Embryonic facial prominence (tissue), 1 donor: ENCODE results near the gene AKT2.

Experiments used
- DNase-seq: peaks from one replicate; pipeline ENCODE4 v3.0.0-alpha.2; 2016; ENCODE audit errors: extremely low spot score

The AKT2 gene

GRCh38 chr19:40273469-40274360, 11.4 kb downstream of the AKT2 start:
- DNase-seq: no peak

- DNase-seq: no peak
These were observed 12.9 kb downstream of the AKT2 start for GRCh38 chr19:40272261-40272660.

- DNase-seq: no peak
These were observed 13.4 kb downstream of the AKT2 start for GRCh38 chr19:40271706-40272105.

GRCh38 chr19:40270362-40271089, 14.6 kb downstream of the AKT2 start:
- no peak for DNase-seq

- no peak for DNase-seq
These were observed 15.8 kb downstream of the AKT2 start for GRCh38 chr19:40269216-40269940.

- DNase-seq: no peak
These were observed 17.5 kb downstream of the AKT2 start for GRCh38 chr19:40267601-40267997.

- no peak for DNase-seq
These were observed 18.1 kb downstream of the AKT2 start for GRCh38 chr19:40266912-40267600.

- no peak for DNase-seq
These were observed 19.0 kb downstream of the AKT2 start for GRCh38 chr19:40266119-40266518.

GRCh38 chr19:40265763-40266099, 19.4 kb downstream of the AKT2 start:
- DNase-seq: no peak

- no peak for DNase-seq
These were observed 19.9 kb downstream of the AKT2 start for GRCh38 chr19:40265055-40265762.

- no peak for DNase-seq
These were observed 20.7 kb downstream of the AKT2 start for GRCh38 chr19:40264314-40265054.

GRCh38 chr19:40263440-40264313, 21.5 kb downstream of the AKT2 start:
- DNase-seq: no peak

GRCh38 chr19:40262422-40262821, 22.7 kb downstream of the AKT2 start:
- no peak for DNase-seq

GRCh38 chr19:40261631-40262030, 23.5 kb downstream of the AKT2 start:
- DNase-seq: no peak

- no peak for DNase-seq
These were observed 28.0 kb downstream of the AKT2 start for GRCh38 chr19:40257096-40257517.

- no peak for DNase-seq
These were observed 28.6 kb downstream of the AKT2 start for GRCh38 chr19:40256512-40256911.

GRCh38 chr19:40255619-40256166, 29.5 kb downstream of the AKT2 start:
- no peak for DNase-seq

GRCh38 chr19:40254714-40255418, 30.3 kb downstream of the AKT2 start:
- DNase-seq: no peak
